Measurements from ENCODE around the gene PLD4.

PLD4 gene

DNA sequence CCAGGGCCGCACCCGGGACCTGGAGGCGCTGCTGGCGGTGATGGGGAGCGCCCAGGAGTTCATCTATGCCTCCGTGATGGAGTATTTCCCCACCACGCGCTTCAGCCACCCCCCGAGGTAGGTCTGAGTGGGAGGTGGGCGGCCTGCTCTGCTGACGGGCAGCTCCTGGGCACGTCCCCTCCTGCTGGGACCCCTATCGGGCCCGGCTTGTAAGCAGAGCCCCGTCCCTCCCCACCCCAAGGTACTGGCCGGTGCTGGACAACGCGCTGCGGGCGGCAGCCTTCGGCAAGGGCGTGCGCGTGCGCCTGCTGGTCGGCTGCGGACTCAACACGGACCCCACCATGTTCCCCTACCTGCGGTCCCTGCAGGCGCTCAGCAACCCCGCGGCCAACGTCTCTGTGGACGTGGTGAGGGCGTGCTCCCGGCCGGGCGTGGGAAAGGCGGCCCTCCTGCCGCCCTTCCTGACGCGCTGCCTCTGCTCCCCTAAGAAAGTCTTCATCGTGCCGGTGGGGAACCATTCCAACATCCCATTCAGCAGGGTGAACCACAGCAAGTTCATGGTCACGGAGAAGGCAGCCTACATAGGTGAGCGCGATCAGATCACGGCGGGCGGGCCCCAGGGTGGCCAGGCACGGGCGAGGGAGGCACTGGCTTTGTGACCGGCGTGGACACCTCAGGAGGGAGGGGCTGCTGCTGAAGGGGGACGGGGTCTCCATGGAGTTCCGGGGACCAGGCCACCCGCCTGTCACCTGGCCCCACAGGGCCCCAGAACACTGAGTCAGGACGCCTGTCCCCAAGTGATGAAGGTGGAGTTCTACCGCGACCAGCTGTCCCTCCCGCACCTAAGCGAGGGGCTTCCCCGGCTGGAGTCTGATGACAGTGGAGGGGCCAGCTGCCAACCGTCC, 7.3 kb downstream of the PLD4 start:
- Histone ChIP-seq H3K36me3 (ENCODE audit: control insufficient read depth, insufficient read depth, low read length) (no peaks in the 10 kb centered on the region), H3K9me3 (ENCODE audit: control insufficient read depth, low read length) (no peaks in the 10 kb centered on the region), H3K4me3 (ENCODE audit: extremely low read depth, insufficient read depth, low read length, poor library complexity, severe bottlenecking) (peak overlapping the region; percentile 45), H3K4me1 (ENCODE audit: control insufficient read depth, insufficient read depth, low read length, poor library complexity, severe bottlenecking) (peaks cover 3% of the 10 kb centered on the region), H3K27ac (ENCODE audit: low read depth, low read length, severe bottlenecking) (no peak overlapping the region)
- WGBS, 2 experiments (ENCODE audit: insufficient coverage in 2 of 2): 47 to 51% methylated on average over 50 to 54 of the region's 64 CpGs

DNA sequence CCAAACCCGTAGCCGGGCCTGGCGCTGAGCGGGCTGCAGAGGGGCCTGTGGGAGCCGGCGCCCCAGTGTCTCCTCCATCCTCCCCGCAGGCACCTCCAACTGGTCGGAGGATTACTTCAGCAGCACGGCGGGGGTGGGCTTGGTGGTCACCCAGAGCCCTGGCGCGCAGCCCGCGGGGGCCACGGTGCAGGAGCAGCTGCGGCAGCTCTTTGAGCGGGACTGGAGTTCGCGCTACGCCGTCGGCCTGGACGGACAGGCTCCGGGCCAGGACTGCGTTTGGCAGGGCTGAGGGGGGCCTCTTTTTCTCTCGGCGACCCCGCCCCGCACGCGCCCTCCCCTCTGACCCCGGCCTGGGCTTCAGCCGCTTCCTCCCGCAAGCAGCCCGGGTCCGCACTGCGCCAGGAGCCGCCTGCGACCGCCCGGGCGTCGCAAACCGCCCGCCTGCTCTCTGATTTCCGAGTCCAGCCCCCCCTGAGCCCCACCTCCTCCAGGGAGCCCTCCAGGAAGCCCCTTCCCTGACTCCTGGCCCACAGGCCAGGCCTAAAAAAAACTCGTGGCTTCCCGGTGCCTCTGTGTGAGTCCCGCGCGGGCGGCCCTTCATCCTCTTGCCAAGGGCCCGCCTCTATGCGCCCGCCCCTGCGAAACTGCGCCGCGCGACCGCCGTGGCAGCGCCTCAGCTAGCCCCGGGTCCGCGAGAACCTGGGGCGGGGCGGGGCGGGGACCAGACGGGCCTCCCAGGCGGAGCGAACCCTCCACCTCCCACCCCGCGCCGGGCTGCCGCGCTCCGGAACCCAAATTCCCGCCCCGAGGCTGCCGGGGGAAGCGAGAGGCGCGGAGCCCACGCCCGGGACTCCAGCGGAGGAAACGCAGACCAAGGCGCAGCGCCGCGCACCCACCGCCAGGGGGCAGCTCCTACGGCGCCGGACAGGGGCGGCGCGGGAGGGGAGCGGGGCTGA, 8.3 kb downstream of the PLD4 start:
- WGBS, 2 experiments (ENCODE audit: insufficient coverage in 2 of 2): 3 to 6% methylated on average over 49 to 61 of the region's 100 CpGs
- H3K9me3 ChIP-seq (ENCODE audit: control insufficient read depth, low read length): no peaks in the 10 kb centered on the region
- peaks cover 3% of the 10 kb centered on the region for H3K4me1 ChIP-seq (ENCODE audit: control insufficient read depth, insufficient read depth, low read length, poor library complexity, severe bottlenecking)
- H3K36me3 ChIP-seq (ENCODE audit: control insufficient read depth, insufficient read depth, low read length): no peaks in the 10 kb centered on the region
- H3K4me3 ChIP-seq (ENCODE audit: extremely low read depth, insufficient read depth, low read length, poor library complexity, severe bottlenecking): peak overlapping the region; percentile 45
- no peak overlapping the region for H3K27ac ChIP-seq (ENCODE audit: low read depth, low read length, severe bottlenecking)

DNA sequence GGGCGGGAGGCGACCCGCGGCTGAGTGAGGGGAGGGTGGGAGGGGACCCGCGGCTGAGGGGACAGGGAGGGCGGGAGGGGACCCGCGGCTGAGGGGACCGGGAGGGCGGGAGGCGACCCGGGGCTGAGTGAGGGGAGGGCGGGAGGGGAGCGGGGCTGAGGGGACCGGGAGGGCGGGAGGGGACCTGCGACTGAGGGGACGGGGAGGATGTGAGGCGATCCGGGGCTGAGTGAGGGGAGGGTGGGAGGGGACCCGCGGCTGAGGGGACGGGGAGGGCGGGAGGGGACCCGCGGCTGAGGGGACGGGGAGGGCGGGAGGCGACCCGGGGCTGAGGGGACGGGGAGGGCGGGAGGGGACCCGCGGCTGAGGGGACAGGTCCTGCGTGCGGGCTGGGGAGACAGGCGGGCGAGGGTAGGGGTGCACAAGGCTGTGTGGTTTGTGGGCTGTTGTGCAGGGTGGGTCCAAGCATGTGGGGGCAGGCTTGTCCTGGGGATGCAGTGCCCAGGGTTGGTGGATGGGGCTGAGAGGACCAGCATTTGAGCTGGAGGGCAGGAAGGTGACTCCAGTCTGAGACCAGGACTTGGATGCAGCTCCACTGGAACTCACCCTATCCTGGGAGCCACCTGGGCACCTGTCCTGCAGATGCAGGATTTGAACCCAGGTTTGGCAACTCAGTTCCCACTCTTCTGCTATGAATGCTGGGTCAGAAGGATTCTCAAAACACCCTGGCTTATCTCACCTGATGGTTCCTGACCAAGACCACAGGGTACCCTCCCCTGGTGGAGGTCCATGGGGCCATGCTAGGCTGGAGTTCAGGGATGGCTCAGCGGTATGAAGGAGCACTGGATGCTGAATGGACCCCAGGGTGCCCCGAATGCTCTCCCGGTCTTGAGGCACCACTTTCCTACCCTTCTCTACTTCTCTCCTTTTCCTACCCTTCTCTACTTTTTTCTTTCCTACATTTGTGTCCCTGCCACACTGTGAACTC, 9.4 kb downstream of the PLD4 start:
- no peaks in the 10 kb centered on the region for H3K9me3 ChIP-seq (ENCODE audit: control insufficient read depth, low read length)
- H3K4me1 ChIP-seq (ENCODE audit: control insufficient read depth, insufficient read depth, low read length, poor library complexity, severe bottlenecking): peaks cover 3% of the 10 kb centered on the region
- H3K36me3 ChIP-seq (ENCODE audit: control insufficient read depth, insufficient read depth, low read length): no peaks in the 10 kb centered on the region
- no peak overlapping the region for H3K27ac ChIP-seq (ENCODE audit: low read depth, low read length, severe bottlenecking)
- WGBS, 2 experiments (ENCODE audit: insufficient coverage in 2 of 2): 45 to 79% methylated on average over 3 to 8 of the region's 42 CpGs
- no peak overlapping the region for H3K4me3 ChIP-seq (ENCODE audit: extremely low read depth, insufficient read depth, low read length, poor library complexity, severe bottlenecking)

DNA sequence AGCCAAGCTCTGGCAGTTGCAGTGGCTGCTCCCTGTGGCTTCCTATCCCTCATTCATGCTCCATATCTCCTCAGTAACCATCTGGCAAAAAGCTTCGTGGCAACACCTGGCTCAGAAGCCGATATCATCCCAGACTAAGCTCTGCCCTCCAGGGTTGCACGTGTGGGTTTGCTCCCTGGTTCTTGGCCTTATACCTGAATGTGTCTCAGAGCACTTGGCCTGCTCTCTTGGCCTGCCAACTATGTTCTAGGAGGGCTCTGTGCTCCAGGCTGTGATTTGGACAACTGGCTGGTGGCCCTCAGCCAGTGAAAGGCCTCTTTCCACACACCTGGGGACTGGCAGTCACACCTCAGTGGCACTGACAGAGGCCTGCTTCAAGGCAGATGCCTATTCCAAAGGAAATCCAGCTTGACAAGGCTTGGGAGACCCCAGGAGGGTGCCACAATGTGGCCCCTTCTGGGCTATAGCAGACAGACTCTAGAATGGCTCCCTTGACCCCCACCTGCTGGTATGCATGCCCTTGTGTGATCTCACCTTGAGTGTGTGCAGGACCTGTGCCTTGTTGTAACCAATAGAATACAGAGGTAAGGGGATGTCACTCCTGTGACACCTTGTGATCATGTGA, 10.5 kb downstream of the PLD4 start:
- no peaks in the 10 kb centered on the region for H3K9me3 ChIP-seq (ENCODE audit: control insufficient read depth, low read length)
- 83 to 86% methylated on average over 3 of the region's 3 CpGs for WGBS, 2 experiments (ENCODE audit: insufficient coverage in 2 of 2)
- H3K4me1 ChIP-seq (ENCODE audit: control insufficient read depth, insufficient read depth, low read length, poor library complexity, severe bottlenecking): peaks cover 3% of the 10 kb centered on the region
- H3K4me3 ChIP-seq (ENCODE audit: extremely low read depth, insufficient read depth, low read length, poor library complexity, severe bottlenecking): no peak overlapping the region
- H3K27ac ChIP-seq (ENCODE audit: low read depth, low read length, severe bottlenecking): no peak overlapping the region
- H3K36me3 ChIP-seq (ENCODE audit: control insufficient read depth, insufficient read depth, low read length): no peaks in the 10 kb centered on the region

DNA sequence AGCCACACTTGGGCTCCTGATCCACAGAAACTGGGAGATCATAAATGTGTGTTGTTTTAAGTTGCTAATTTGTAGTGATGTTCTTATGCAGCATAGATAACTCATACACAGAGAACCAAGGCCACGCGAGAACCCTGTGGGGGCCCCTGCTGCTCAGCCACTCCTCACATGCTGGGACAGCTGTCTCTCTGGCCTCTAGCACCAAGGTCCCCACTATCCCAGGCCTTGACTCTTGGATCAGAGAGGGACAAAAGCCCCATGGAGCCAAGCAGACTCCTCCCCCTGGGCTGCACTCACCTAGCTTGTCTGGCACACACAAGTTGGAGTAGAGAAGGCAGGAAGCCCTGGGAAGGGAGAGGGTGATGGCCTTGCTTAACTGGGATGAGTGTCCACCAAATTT, 11.3 kb downstream of the PLD4 start:
- WGBS, 2 experiments (ENCODE audit: insufficient coverage in 2 of 2): 100% methylated on average over 2 of the region's 2 CpGs; no CpG with 5 or more reads in 1 of the 2 experiments

DNA sequence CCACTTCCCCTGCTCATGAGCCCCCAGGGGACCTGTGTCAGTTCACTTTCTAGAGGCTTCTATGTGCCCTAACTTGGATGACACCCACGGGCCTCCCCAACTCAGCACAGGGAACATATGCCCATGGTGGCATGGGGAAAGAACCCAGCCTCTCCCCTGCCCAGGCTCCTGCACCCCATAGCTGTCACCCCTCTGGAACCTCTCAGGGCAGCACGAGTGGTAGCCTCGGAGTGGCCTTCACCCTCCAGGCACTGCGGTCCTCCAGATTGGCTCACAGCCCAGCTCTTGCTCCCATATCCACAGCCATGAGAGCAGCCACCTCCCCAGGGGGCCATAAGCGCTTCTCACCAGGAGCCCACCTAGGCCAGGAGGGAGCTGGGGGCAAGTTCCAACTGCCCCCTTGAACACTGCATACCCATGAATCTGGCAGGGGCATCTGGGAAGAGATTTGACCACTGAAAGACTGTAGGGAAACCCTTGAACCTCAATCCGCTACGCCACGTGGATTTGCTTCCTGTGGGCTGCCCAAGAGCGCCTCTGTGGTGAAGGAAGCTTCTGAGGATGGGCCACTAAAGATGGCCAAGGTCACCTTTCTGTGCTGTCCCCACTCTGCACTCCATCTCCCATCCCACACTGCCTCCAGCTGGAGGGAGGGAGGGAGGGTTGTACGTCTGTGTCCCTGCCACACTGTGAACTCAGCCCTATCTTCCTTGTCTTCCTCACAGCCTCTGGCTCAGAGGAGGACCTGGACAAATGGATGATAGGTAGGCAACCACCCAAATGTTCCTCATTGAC, 11.9 kb downstream of the PLD4 start:
- 88 to 95% methylated on average over 4 to 7 of the region's 10 CpGs for WGBS, 2 experiments (ENCODE audit: insufficient coverage in 2 of 2)
- Histone ChIP-seq H3K9me3 (ENCODE audit: control insufficient read depth, low read length) (no peaks in the 10 kb centered on the region), H3K36me3 (ENCODE audit: control insufficient read depth, insufficient read depth, low read length) (peaks cover 3% of the 10 kb centered on the region), H3K27ac (ENCODE audit: low read depth, low read length, severe bottlenecking) (no peak overlapping the region), H3K4me1 (ENCODE audit: control insufficient read depth, insufficient read depth, low read length, poor library complexity, severe bottlenecking) (peaks cover 3% of the 10 kb centered on the region), H3K4me3 (ENCODE audit: extremely low read depth, insufficient read depth, low read length, poor library complexity, severe bottlenecking) (no peak overlapping the region)

More for the DNA sequence above, 11.3 kb downstream of the PLD4 start:
- Histone ChIP-seq H3K36me3 (ENCODE audit: control insufficient read depth, insufficient read depth, low read length) (peaks cover 2% of the 10 kb centered on the region), H3K27ac (ENCODE audit: low read depth, low read length, severe bottlenecking) (no peak overlapping the region), H3K9me3 (ENCODE audit: control insufficient read depth, low read length) (no peaks in the 10 kb centered on the region), H3K4me3 (ENCODE audit: extremely low read depth, insufficient read depth, low read length, poor library complexity, severe bottlenecking) (no peak overlapping the region), H3K4me1 (ENCODE audit: control insufficient read depth, insufficient read depth, low read length, poor library complexity, severe bottlenecking) (peaks cover 3% of the 10 kb centered on the region)

DNA sequence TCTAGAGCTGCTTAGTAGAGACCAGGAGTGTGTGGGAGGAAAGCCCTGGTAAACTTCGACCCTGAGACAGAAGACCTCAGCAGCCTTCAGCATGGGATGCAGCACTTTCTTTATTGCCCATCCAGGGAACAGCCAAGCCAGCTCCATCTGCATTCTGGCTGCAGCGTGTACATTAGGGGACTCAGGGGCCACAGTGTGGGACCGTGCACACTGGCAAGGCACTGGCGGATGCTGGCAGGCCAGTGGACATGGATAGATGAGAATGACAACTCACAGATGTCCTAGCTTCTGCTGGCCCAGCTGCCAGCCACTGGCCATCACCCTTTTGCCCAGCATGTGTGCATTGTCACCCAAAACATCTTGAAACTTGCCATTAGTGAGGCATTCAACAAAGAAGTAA, 12.5 kb downstream of the PLD4 start:
- 93 to 100% methylated on average over 3 to 4 of the region's 4 CpGs for WGBS, 2 experiments (ENCODE audit: insufficient coverage in 2 of 2)
- H3K4me3 ChIP-seq (ENCODE audit: extremely low read depth, insufficient read depth, low read length, poor library complexity, severe bottlenecking): no peak overlapping the region

DNA sequence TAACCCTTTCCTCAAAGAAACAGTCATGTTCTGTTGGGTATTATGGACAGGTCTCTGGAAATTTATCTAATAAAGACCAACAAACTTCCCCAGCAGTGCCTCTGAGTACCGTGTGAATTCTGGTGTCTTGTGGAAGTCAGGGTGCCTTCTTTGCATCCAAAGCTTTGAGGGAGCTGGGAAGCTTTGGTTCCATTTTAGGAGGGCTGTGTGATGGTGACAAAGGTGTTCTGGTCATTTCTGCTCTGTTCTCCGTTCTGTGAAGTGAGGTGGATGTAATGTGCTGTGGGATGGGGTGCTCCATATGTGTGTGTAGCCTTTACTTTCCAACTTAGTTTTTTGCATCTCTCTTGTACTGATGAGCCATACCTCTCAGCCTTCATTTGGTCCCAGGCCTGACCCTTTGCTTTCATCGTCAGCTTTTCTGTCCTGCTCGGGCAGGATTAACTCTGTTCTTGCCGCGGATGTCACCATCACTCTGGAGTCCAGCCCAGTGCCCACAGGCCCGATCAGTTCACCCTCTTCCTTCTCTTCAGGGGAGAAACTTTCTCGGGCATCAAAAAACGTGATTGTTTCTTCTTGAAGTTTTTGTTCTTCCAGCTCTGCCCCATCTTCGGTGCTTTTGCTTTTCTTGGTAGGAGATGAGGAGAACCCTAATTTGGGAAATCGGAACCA, 13.2 kb downstream of the PLD4 start:
- H3K9me3 ChIP-seq (ENCODE audit: control insufficient read depth, low read length): no peaks in the 10 kb centered on the region
- H3K4me1 ChIP-seq (ENCODE audit: control insufficient read depth, insufficient read depth, low read length, poor library complexity, severe bottlenecking): no peaks in the 10 kb centered on the region
- 84 to 85% methylated on average over 5 to 8 of the region's 11 CpGs for WGBS, 2 experiments (ENCODE audit: insufficient coverage in 2 of 2)
- H3K36me3 ChIP-seq (ENCODE audit: control insufficient read depth, insufficient read depth, low read length): peaks cover 6% of the 10 kb centered on the region
- no peak overlapping the region for H3K27ac ChIP-seq (ENCODE audit: low read depth, low read length, severe bottlenecking)
- no peak overlapping the region for H3K4me3 ChIP-seq (ENCODE audit: extremely low read depth, insufficient read depth, low read length, poor library complexity, severe bottlenecking)

More for the DNA sequence above, 12.5 kb downstream of the PLD4 start:
- Histone ChIP-seq H3K27ac (ENCODE audit: low read depth, low read length, severe bottlenecking) (no peak overlapping the region), H3K4me1 (ENCODE audit: control insufficient read depth, insufficient read depth, low read length, poor library complexity, severe bottlenecking) (peaks cover 3% of the 10 kb centered on the region), H3K9me3 (ENCODE audit: control insufficient read depth, low read length) (no peaks in the 10 kb centered on the region), H3K36me3 (ENCODE audit: control insufficient read depth, insufficient read depth, low read length) (peaks cover 6% of the 10 kb centered on the region)

DNA sequence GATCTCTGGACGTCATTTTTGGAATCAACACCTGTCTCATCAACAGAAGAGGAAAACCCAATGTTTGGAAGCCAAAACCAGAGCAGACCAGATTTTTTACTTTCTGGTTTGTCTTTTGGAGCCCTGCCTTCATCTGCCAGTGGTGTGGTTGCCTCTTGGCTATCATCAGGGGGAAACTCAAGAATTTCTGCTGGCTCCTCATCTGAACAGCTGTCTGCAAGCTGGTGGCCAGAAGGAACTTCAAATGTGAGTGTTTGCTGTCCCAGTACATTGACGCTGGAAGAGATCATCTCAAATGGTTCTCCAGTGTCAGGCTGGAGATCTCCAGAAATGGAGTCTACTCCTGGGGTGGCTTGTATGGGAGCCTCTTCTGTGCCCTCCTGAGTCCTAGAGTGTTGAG, 13.8 kb downstream of the PLD4 start:
- peaks cover 6% of the 10 kb centered on the region for H3K36me3 ChIP-seq (ENCODE audit: control insufficient read depth, insufficient read depth, low read length)
- H3K4me1 ChIP-seq (ENCODE audit: control insufficient read depth, insufficient read depth, low read length, poor library complexity, severe bottlenecking): no peaks in the 10 kb centered on the region
- no peak overlapping the region for H3K27ac ChIP-seq (ENCODE audit: low read depth, low read length, severe bottlenecking)
- no peaks in the 10 kb centered on the region for H3K9me3 ChIP-seq (ENCODE audit: control insufficient read depth, low read length)
- WGBS, 2 experiments (ENCODE audit: insufficient coverage in 2 of 2): 94 to 100% methylated on average over 2 of the region's 2 CpGs
- H3K4me3 ChIP-seq (ENCODE audit: extremely low read depth, insufficient read depth, low read length, poor library complexity, severe bottlenecking): no peak overlapping the region

All from mesodermal cell (in vitro differentiated cells).